Activated naive CD8-positive, alpha-beta T cell treated with anti-CD3 and anti-CD28 coated beads, Interleukin-2, amount 10 ng/mL, durations not matched to agents 7 days and 5 days (primary cell): ENCODE data around the gene LRBA. TPM values are rescaled to one million over a fixed set of nuclear protein-coding genes. Genes with fewer than 3 reads are reported as not detected.

Source experiments
- ATAC-seq: fragments of 150-1000 bp; cut with Tn5 transposase; one replicate; pipeline ENCODE4 v1.10.0; 2021; ENCODE audit warnings: low read depth, moderate library complexity
- POLR2A ChIA-PET: fragments of 350-600 bp; sonication (Branson Sonifier 250); formaldehyde crosslinking; loops from one replicate; lab custom pipeline; 2021; ENCODE audit warnings: antibody characterized with exemption; lab: Charles Lee
- DNase-seq: peaks from one replicate; pipeline ENCODE4 v3.0.0; 2021
- H3K27ac Mint-ChIP-seq: one replicate; pipeline ENCODE4 v1.8.0; 2022; ENCODE audit warnings: mild to moderate bottlenecking, mixed read lengths
- H3K27me3 Mint-ChIP-seq: one replicate; pipeline ENCODE4 v1.8.0; 2022; ENCODE audit warnings: mild to moderate bottlenecking, moderate library complexity, mixed read lengths
- H3K36me3 Mint-ChIP-seq: one replicate; pipeline ENCODE4 v1.8.0; 2021; ENCODE audit warnings: mild to moderate bottlenecking, mixed read lengths
- H3K4me1 Mint-ChIP-seq: one replicate; pipeline ENCODE4 v1.8.0; 2021; ENCODE audit warnings: mixed read lengths
- H3K4me3 Mint-ChIP-seq: one replicate; pipeline ENCODE4 v1.8.0; 2022; ENCODE audit warnings: mild to moderate bottlenecking, moderate library complexity, mixed read lengths
- H3K9me3 Mint-ChIP-seq: one replicate; pipeline ENCODE4 v1.8.0; 2021; ENCODE audit warnings: mixed read lengths
- total RNA-seq, 2 experiments: library from RNA; stranded (reverse); gene quantifications; one replicate each; pipeline ENCODE4 v1.2.3, GENCODE V29; 2021

Gene LRBA
- total RNA-seq, 2 experiments from 2014 or later = 47.9 to 50.6 TPM

GRCh38 chr4:150475763-150476162 is 539.3 kb downstream of the LRBA start:
- Mint-ChIP-seq H3K36me3 (peaks cover 31% of the 10 kb centered on the region), H3K4me3 (no peak overlapping the region), H3K27ac (no peak overlapping the region), H3K27me3 (no peaks in the 10 kb centered on the region), H3K9me3 (peaks cover 4% of the 10 kb centered on the region), H3K4me1 (no peaks in the 10 kb centered on the region)
- DNase-seq (no peak), ATAC-seq (no peak)
- POLR2A ChIA-PET = no interaction called here

GRCh38 chr4:150464523-150464922 is 550.6 kb downstream of the LRBA start:
- peaks cover 13% of the 10 kb centered on the region for H3K36me3 Mint-ChIP-seq
- no peaks in the 10 kb centered on the region for H3K9me3 Mint-ChIP-seq
- POLR2A ChIA-PET = no interaction called here
- H3K4me3 Mint-ChIP-seq = no peak overlapping the region
- no peak for DNase-seq
- H3K4me1 Mint-ChIP-seq = no peaks in the 10 kb centered on the region
- no peak overlapping the region for H3K27ac Mint-ChIP-seq
- no peaks in the 10 kb centered on the region for H3K27me3 Mint-ChIP-seq
- ATAC-seq = no peak

GRCh38 chr4:150462743-150463142 is 552.3 kb downstream of the LRBA start:
- H3K27me3 Mint-ChIP-seq = no peaks in the 10 kb centered on the region
- no peak overlapping the region for H3K27ac Mint-ChIP-seq
- H3K9me3 Mint-ChIP-seq = peaks cover 1% of the 10 kb centered on the region
- no peaks in the 10 kb centered on the region for H3K4me1 Mint-ChIP-seq
- POLR2A ChIA-PET = no interaction called here
- H3K4me3 Mint-ChIP-seq = no peak overlapping the region
- ATAC-seq (no peak), DNase-seq (no peak)
- peaks cover 20% of the 10 kb centered on the region for H3K36me3 Mint-ChIP-seq

GRCh38 chr4:150461957-150462356 is 553.1 kb downstream of the LRBA start:
- H3K36me3 Mint-ChIP-seq = peaks cover 19% of the 10 kb centered on the region
- H3K9me3 Mint-ChIP-seq = peaks cover 1% of the 10 kb centered on the region
- ATAC-seq (no peak), DNase-seq (no peak)
- POLR2A ChIA-PET = no interaction called here
- no peaks in the 10 kb centered on the region for H3K27me3 Mint-ChIP-seq
- no peak overlapping the region for H3K4me3 Mint-ChIP-seq
- no peak overlapping the region for H3K27ac Mint-ChIP-seq
- H3K4me1 Mint-ChIP-seq = no peaks in the 10 kb centered on the region

GRCh38 chr4:150457802-150458201 is 557.3 kb downstream of the LRBA start:
- ATAC-seq = no peak
- POLR2A ChIA-PET = no interaction called here
- Mint-ChIP-seq H3K36me3 (peaks cover 22% of the 10 kb centered on the region), H3K4me3 (no peak overlapping the region), H3K9me3 (peaks cover 6% of the 10 kb centered on the region), H3K27me3 (no peaks in the 10 kb centered on the region), H3K27ac (no peak overlapping the region), H3K4me1 (no peaks in the 10 kb centered on the region)
- DNase-seq = no peak

GRCh38 chr4:150451883-150452282 is 563.2 kb downstream of the LRBA start:
- no peak for ATAC-seq
- DNase-seq = no peak
- Mint-ChIP-seq H3K4me1 (no peaks in the 10 kb centered on the region), H3K27ac (no peak overlapping the region), H3K9me3 (peaks cover 5% of the 10 kb centered on the region), H3K4me3 (no peak overlapping the region), H3K27me3 (no peaks in the 10 kb centered on the region), H3K36me3 (peaks cover 24% of the 10 kb centered on the region)
- POLR2A ChIA-PET = no interaction called here

GRCh38 chr4:150447356-150447755 is 567.7 kb downstream of the LRBA start:
- H3K9me3 Mint-ChIP-seq = no peaks in the 10 kb centered on the region
- H3K27me3 Mint-ChIP-seq = no peaks in the 10 kb centered on the region
- H3K27ac Mint-ChIP-seq = no peak overlapping the region
- POLR2A ChIA-PET = no interaction called here
- ATAC-seq (no peak), DNase-seq (no peak)
- no peaks in the 10 kb centered on the region for H3K4me1 Mint-ChIP-seq
- no peak overlapping the region for H3K4me3 Mint-ChIP-seq
- H3K36me3 Mint-ChIP-seq = peaks cover 12% of the 10 kb centered on the region

- Mint-ChIP-seq H3K36me3 (peaks cover 9% of the 10 kb centered on the region), H3K27me3 (no peaks in the 10 kb centered on the region), H3K9me3 (no peaks in the 10 kb centered on the region), H3K27ac (no peak overlapping the region), H3K4me1 (no peaks in the 10 kb centered on the region), H3K4me3 (no peak overlapping the region)
- no peak for DNase-seq
- ATAC-seq = no peak
- POLR2A ChIA-PET = no interaction called here
Observed at GRCh38 chr4:150439451-150439933, 575.6 kb downstream of the LRBA start.

GRCh38 chr4:150436598-150437370 is 578.3 kb downstream of the LRBA start:
- no peak overlapping the region for H3K27ac Mint-ChIP-seq
- POLR2A ChIA-PET = no interaction called here
- no peaks in the 10 kb centered on the region for H3K27me3 Mint-ChIP-seq
- DNase-seq (no peak), ATAC-seq (no peak)
- H3K4me1 Mint-ChIP-seq = no peaks in the 10 kb centered on the region
- H3K4me3 Mint-ChIP-seq = no peak overlapping the region
- H3K36me3 Mint-ChIP-seq = peaks cover 13% of the 10 kb centered on the region
- no peaks in the 10 kb centered on the region for H3K9me3 Mint-ChIP-seq

- Mint-ChIP-seq H3K4me3 (no peak overlapping the region), H3K4me1 (no peaks in the 10 kb centered on the region), H3K27me3 (no peaks in the 10 kb centered on the region), H3K9me3 (no peaks in the 10 kb centered on the region), H3K36me3 (peaks cover 14% of the 10 kb centered on the region), H3K27ac (no peak overlapping the region)
- POLR2A ChIA-PET = no interaction called here
- ATAC-seq (no peak), DNase-seq (no peak)
Observed at GRCh38 chr4:150431221-150431620, 583.9 kb downstream of the LRBA start.

- Mint-ChIP-seq H3K4me1 (no peaks in the 10 kb centered on the region), H3K36me3 (peaks cover 11% of the 10 kb centered on the region), H3K4me3 (no peak overlapping the region), H3K9me3 (no peaks in the 10 kb centered on the region), H3K27ac (no peak overlapping the region), H3K27me3 (no peaks in the 10 kb centered on the region)
- DNase-seq (no peak), ATAC-seq (no peak)
- POLR2A ChIA-PET = no interaction called here
Observed at GRCh38 chr4:150425161-150425560, 589.9 kb downstream of the LRBA start.

- no peak overlapping the region for H3K27ac Mint-ChIP-seq
- POLR2A ChIA-PET = no interaction called here
- no peaks in the 10 kb centered on the region for H3K27me3 Mint-ChIP-seq
- ATAC-seq = no peak
- no peaks in the 10 kb centered on the region for H3K9me3 Mint-ChIP-seq
- no peak for DNase-seq
- no peak overlapping the region for H3K4me3 Mint-ChIP-seq
- H3K36me3 Mint-ChIP-seq = peaks cover 11% of the 10 kb centered on the region
- no peaks in the 10 kb centered on the region for H3K4me1 Mint-ChIP-seq
Observed at GRCh38 chr4:150423503-150423902, 591.6 kb downstream of the LRBA start.

GRCh38 chr4:150423074-150423473 is 592.0 kb downstream of the LRBA start:
- no peak overlapping the region for H3K4me3 Mint-ChIP-seq
- ATAC-seq (no peak), DNase-seq (no peak)
- H3K4me1 Mint-ChIP-seq = no peaks in the 10 kb centered on the region
- H3K36me3 Mint-ChIP-seq = peaks cover 11% of the 10 kb centered on the region
- H3K27ac Mint-ChIP-seq = no peak overlapping the region
- H3K27me3 Mint-ChIP-seq = no peaks in the 10 kb centered on the region
- H3K9me3 Mint-ChIP-seq = no peaks in the 10 kb centered on the region
- POLR2A ChIA-PET = no interaction called here

GRCh38 chr4:150421612-150422011 is 593.5 kb downstream of the LRBA start:
- ATAC-seq (no peak), DNase-seq (no peak)
- H3K27ac Mint-ChIP-seq = no peak overlapping the region
- no peaks in the 10 kb centered on the region for H3K27me3 Mint-ChIP-seq
- H3K36me3 Mint-ChIP-seq = peaks cover 11% of the 10 kb centered on the region
- H3K4me3 Mint-ChIP-seq = no peak overlapping the region
- no peaks in the 10 kb centered on the region for H3K9me3 Mint-ChIP-seq
- POLR2A ChIA-PET = no interaction called here
- no peaks in the 10 kb centered on the region for H3K4me1 Mint-ChIP-seq
